Ectodermal cell (in vitro differentiated cells): ENCODE data around the gene CHCHD5. TPM values are rescaled to one million over a fixed set of nuclear protein-coding genes. Genes with fewer than 3 reads are reported as not detected.
A peak's percentile ranks its signal among the peaks of the same experiment; 100 is the strongest.
"Not testable (repeated sequence)": the region's sequence is repeated elsewhere in the genome, so short reads cannot be mapped to it uniquely, and the experiment has no call there.

Experiments used
- H3K27ac ChIP-seq: 2 replicates; pipeline ENCODE4 v1.7.0; 2013; ENCODE audit warnings: mild to moderate bottlenecking, low read depth, low read length; ENCODE audit not compliant: insufficient read depth, poor library complexity, severe bottlenecking
- H3K27me3 ChIP-seq: 2 replicates; pipeline ENCODE4 v1.7.0; 2013; ENCODE audit warnings: mild to moderate bottlenecking, low read length; ENCODE audit not compliant: insufficient read depth, control insufficient read depth, poor library complexity, severe bottlenecking
- H3K36me3 ChIP-seq: one replicate; pipeline ENCODE4 v1.7.0; 2013; ENCODE audit warnings: low read length; ENCODE audit not compliant: control insufficient read depth, insufficient read depth
- H3K4me1 ChIP-seq: one replicate; pipeline ENCODE4 v1.7.0; 2013; ENCODE audit warnings: low read length; ENCODE audit not compliant: control insufficient read depth, insufficient read depth
- H3K4me3 ChIP-seq: 2 replicates; pipeline ENCODE4 v1.7.0; 2013; ENCODE audit warnings: low read depth, low read length, control low read depth; ENCODE audit not compliant: insufficient read depth
- H3K9me3 ChIP-seq: 2 replicates; pipeline ENCODE4 v1.7.0; 2013; ENCODE audit warnings: mild to moderate bottlenecking, low read length, moderate library complexity; ENCODE audit not compliant: control insufficient read depth
- WGBS, 2 experiments: methylation state at CpG; one replicate each; pipeline ENCODE4 v1.1.7; 2013; ENCODE audit warnings: missing lambda C conversion rate in 2 of 2; 5-methylcytosine and 5-hydroxymethylcytosine counted together
- polyA plus RNA-seq, 4 experiments: library from polyadenylated mRNA; stranded (reverse); fragments of 50-300 nt; gene quantifications; one replicate each; pipeline ENCODE4 v1.2.3, GENCODE V29; 2013

CHCHD5 gene
- 43.4 TPM for polyA plus RNA-seq (2013, experiment 1 of 4)
- 36.5 TPM for polyA plus RNA-seq (2013, experiment 2 of 4)
- 46.9 TPM for polyA plus RNA-seq (2013, experiment 3 of 4)
- 47.0 TPM for polyA plus RNA-seq (2013, experiment 4 of 4)

GRCh38 chr2:112584134-112584890, at the start of gene CHCHD5:
TSS of gene CHCHD5 (plus strand) at chr2:112584609. CDS start at chr2:112584648, 39 bp downstream.
- no peaks in the 10 kb centered on the region for H3K9me3 ChIP-seq
- H3K27ac ChIP-seq = peak within 1 kb of the TSS; percentile 98
- H3K4me3 ChIP-seq = peak within 1 kb of the TSS; percentile 81
- peaks cover 7% of the 10 kb centered on the region for H3K4me1 ChIP-seq
- H3K36me3 ChIP-seq = peaks cover 10% of the 10 kb centered on the region
- no peaks in the 10 kb centered on the region for H3K27me3 ChIP-seq
- WGBS, 2 experiments = 0% methylated on average over 54 of the region's 54 CpGs

DNA sequence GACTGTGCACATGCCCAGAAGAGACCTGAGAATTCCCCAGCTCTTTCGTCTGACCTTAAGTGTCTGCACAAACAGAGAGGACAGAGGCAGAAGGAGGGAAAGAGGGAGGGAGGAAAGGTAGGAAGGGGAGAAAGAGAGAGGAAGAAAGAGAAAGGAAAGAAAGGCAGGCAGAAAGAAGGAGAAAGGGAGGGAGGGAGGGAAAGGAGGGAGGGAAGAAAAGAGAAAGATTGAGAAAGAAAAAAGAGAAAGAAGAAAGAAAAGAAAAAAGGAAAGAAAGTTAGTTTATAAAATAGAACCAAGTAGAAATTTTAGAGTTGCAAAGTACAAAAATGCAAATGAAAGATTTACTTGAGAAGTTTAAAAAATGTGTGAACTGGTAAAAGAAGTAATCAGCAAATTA, 49.6 kb upstream of the CHCHD5 start:
- no peaks in the 10 kb centered on the region for H3K9me3 ChIP-seq
- no peaks in the 10 kb centered on the region for H3K27me3 ChIP-seq
- no peak overlapping the region for H3K4me3 ChIP-seq
- H3K27ac ChIP-seq = no peak overlapping the region
- WGBS, 2 experiments = 71 to 86% methylated on average over 1 of the region's 1 CpG
- H3K4me1 ChIP-seq = no peaks in the 10 kb centered on the region
- peaks cover 3% of the 10 kb centered on the region for H3K36me3 ChIP-seq

DNA sequence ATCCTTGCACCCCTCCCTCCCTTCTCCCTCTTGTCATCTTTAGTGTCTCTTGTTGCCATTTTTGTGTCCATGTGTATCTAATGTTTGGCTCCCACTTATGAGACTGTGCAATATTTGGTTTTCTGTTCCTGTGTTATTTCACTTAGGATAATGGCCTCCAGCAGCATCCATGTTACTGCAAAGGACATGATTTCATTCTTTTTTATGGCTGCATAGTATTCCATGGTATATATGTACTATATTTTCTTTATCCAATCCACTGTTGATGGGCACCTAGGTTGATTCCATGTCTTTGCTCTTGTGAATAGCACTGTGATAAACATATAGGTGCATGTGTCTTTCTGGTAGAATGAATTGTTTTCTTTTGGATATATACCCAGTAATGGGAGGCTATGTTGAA, 47.7 kb upstream of the CHCHD5 start:
- not testable (repeated sequence) for H3K4me1 ChIP-seq, H3K27me3 ChIP-seq, H3K4me3 ChIP-seq

DNA sequence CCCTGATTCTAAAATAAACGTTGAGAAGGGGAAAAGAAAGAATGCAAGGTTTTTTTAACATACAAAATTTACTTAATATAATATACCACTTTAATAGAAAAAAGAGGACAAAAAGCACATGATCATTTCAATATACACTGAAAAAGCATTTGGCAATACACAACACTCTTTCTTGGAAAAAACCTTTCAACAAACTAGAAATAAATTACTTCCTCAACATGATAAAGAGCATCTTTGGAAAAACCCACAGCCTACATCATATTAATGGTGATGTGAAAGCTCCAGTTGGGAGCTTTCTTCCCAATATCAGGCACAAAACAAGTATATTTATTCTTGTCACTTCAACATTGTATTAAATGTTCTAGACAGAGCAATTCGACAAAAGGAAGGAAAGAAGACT, 45.1 kb upstream of the CHCHD5 start:
- WGBS, 2 experiments = 81 to 100% methylated on average over 1 to 2 of the region's 2 CpGs
- no peak overlapping the region for H3K4me3 ChIP-seq
- peaks cover 9% of the 10 kb centered on the region for H3K4me1 ChIP-seq
- no peaks in the 10 kb centered on the region for H3K27me3 ChIP-seq
- H3K9me3 ChIP-seq = no peaks in the 10 kb centered on the region
- no peaks in the 10 kb centered on the region for H3K36me3 ChIP-seq
- no peak overlapping the region for H3K27ac ChIP-seq

More for the DNA sequence above, 47.7 kb upstream of the CHCHD5 start:
- not testable (repeated sequence) for H3K27ac ChIP-seq, H3K36me3 ChIP-seq, H3K9me3 ChIP-seq

GRCh38 chr2:112540906-112541305, 43.5 kb upstream of the CHCHD5 start:
- WGBS, 2 experiments = 60 to 70% methylated on average over 2 of the region's 2 CpGs
- H3K4me3 ChIP-seq = no peak overlapping the region
- no peaks in the 10 kb centered on the region for H3K27me3 ChIP-seq
- H3K9me3 ChIP-seq = no peaks in the 10 kb centered on the region
- peaks cover 9% of the 10 kb centered on the region for H3K4me1 ChIP-seq
- H3K36me3 ChIP-seq = no peaks in the 10 kb centered on the region
- H3K27ac ChIP-seq = no peak overlapping the region

DNA sequence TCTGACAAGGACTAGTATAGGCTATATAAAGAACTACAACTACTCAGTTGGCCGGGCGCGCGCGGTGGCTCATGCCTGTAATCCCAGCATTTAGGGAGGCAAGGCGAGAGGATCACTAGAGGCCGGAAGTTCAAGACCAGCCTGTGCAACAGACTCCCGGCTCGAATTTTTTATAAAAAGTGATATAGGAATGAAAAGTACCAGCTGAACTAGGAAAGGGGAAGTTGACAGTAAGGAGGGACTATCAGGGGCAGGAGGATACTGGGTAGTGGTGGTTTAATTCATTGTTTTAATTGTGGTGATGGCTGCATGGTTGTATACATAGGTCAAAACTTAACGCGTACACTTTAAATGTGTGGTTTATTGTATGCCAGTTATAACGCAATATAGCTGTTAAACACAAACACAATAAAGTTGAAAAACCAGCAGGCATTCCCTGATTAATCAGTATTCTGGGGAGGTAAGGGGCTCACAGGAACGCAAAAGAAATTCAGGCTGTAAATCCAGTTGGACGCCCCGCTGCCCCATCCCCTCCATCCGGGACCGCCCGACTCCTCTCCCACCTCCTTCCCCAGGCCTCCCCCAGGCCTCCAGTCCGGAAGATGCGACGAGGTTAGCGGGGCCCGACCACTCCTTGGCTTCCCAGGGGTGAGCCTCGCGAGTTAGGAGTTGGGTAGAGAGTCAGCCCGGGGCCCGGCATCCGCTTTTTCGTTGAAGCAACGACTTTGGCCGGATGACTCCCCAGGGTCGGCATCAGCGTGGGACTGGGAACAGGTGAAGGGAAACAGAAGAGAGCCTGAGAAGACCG, 42.9 kb upstream of the CHCHD5 start:
- H3K4me1 ChIP-seq = peaks cover 9% of the 10 kb centered on the region
- peak overlapping the region; percentile 96 for H3K27ac ChIP-seq
- WGBS, 2 experiments = 28 to 30% methylated on average over 32 to 33 of the region's 34 CpGs
- H3K36me3 ChIP-seq = no peaks in the 10 kb centered on the region
- H3K9me3 ChIP-seq = no peaks in the 10 kb centered on the region
- H3K4me3 ChIP-seq = peak overlapping the region; percentile 87
- H3K27me3 ChIP-seq = no peaks in the 10 kb centered on the region

DNA sequence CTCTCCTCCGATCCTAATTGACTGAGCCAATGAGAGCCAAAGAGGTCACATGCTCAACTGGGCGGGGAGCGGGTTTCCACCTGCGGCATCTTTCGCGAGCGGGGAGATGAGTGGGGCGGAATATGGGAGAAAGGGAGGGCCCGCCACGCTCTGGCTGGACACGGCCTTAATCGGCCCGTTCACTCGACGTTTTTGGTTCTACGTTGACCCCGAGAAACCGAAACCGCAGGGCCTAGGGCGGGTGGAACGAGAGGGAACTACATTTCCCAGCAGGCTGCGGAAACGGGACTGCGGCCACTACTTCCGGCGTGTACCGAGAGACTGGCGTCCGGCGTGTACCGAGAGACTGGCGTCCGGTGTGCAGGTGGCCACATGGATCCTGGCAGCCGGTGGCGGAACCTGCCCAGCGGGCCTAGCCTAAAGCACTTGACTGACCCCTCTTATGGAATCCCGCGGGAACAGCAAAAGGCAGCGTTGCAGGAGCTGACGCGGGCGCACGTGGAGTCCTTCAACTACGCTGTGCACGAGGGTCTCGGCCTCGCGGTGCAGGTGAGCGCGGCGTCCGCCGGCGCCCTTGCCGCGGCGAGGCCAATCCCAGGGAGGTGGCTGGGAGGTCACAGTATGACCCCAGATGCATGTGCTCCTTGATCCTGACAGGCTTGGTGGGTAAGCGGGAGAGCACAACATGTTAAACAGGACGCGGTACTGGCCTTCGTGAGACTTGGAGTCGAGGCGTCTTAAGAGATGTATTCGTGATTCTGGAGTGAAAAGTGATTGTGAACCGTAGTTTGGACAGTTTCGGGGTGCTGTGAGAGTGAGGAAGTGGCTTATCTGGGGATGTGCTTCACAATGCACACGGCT, 42.1 kb upstream of the CHCHD5 start, which contains the start of gene POLR1B:
Gene POLR1B, plus strand, starts transcription at position 343 of the 861 bp plus-strand sequence. Its CDS starts 30 bp downstream, at position 373.
- Histone ChIP-seq H3K4me1 (peaks cover 9% of the 10 kb centered on the region), H3K36me3 (peaks cover 4% of the 10 kb centered on the region), H3K9me3 (no peaks in the 10 kb centered on the region), H3K27me3 (no peaks in the 10 kb centered on the region), H3K27ac (peak within 1 kb of the TSS; percentile 96), H3K4me3 (peak within 1 kb of the TSS; percentile 87)
- WGBS, 2 experiments = 0% methylated on average over 66 to 67 of the region's 67 CpGs

DNA sequence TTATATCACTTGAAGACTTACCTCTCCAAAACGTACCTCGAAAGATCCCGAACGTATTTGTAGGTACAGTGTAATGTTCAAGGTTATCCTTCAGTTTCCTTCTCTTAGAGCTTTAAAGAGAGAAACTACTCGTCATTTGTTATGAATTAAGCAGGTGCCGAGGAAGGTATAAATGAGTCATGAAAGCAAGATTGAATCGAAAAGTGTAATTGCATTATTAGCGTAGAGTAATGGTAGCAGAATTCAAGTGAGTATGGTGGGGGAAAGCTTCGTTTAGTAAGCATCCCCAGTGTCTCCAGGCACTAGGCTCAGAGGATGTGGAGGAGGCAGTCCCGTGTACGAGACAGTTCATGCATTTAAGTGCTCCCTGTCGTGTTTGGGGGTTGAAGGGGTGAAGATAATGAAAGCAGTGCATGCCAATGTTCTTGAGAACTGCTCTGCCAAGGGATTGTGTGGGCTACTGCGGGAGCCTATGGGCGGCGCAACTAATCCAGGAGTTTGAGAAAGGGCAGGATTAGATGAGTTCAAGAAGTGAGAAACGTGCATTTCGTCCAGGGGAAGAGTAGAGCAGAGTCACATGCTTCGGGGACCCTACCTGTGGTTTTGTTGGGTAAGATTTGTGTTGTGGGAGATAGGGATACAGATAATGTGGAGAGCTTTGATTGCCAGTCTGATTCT, 41.3 kb upstream of the CHCHD5 start:
- WGBS, 2 experiments = 5 to 6% methylated on average over 18 of the region's 18 CpGs
- H3K4me1 ChIP-seq = peaks cover 9% of the 10 kb centered on the region
- H3K36me3 ChIP-seq = peaks cover 10% of the 10 kb centered on the region
- H3K27ac ChIP-seq = no peak overlapping the region
- peak overlapping the region; percentile 87 for H3K4me3 ChIP-seq
- H3K9me3 ChIP-seq = no peaks in the 10 kb centered on the region
- no peaks in the 10 kb centered on the region for H3K27me3 ChIP-seq

- WGBS, 2 experiments = 87 to 96% methylated on average over 4 of the region's 4 CpGs
- Histone ChIP-seq H3K4me1 (peaks cover 9% of the 10 kb centered on the region), H3K9me3 (no peaks in the 10 kb centered on the region), H3K27ac (no peak overlapping the region), H3K4me3 (no peak overlapping the region), H3K36me3 (peaks cover 26% of the 10 kb centered on the region), H3K27me3 (no peaks in the 10 kb centered on the region)
Observed at GRCh38 chr2:112547333-112547732, 37.1 kb upstream of the CHCHD5 start.
